H1 (cell line): ENCODE results near the gene EGLN2. TPM values are rescaled to one million over a fixed set of nuclear protein-coding genes. Genes with fewer than 3 reads are reported as not detected.

Source experiments
- polyA plus RNA-seq, 7 experiments: library from polyadenylated mRNA; depleted of rRNA in 3 of 7; stranded (reverse) in 5 of 7; unstranded in 2 of 7; fragments of >200 nt in 5 of 7; fragments of 200-250 nt in 2 of 7; gene quantifications; 1 replicate in 5 of 7; 2 replicates in 1 of 7; 4 replicates in 1 of 7; pipeline versions ENCODE4 v1.2.1 to v1.2.3, GENCODE V29; 2011 to 2013; ENCODE audit warnings: missing spikeins in 2 of 7, mixed read lengths in 2 of 7
- total RNA-seq: library from RNA; stranded (reverse); fragmentation: NEBNext Ultra II Directional; extraction: Animal tissue kit (Norgen Biotek cat#: 25700); gene quantifications from 2 replicates; pipeline ENCODE4 v1.2.1, GENCODE V29; 2021

Gene EGLN2
- total and polyA plus RNA-seq, 2 of the 8 experiments (the other 6 are each of a cell fraction or from before 2014, with no cell fraction given) = 86.9 to 103 TPM

Other genes with a start within 250 kb of the EGLN2 start
- gene SHKBP1, start 222.3 kb upstream of the EGLN2 start, total RNA-seq = 72.8 and 74.6 TPM in 2 replicates
- gene SHKBP1, start 222.3 kb upstream of the EGLN2 start, polyA plus RNA-seq (2011; rRNA removed) = 98.8 and 158 TPM in 2 replicates
- 75.3 and 77.1 TPM in 2 replicates for gene LTBP4, start 197.8 kb upstream of the EGLN2 start, total RNA-seq
- gene LTBP4, start 197.8 kb upstream of the EGLN2 start, polyA plus RNA-seq (2011; rRNA removed) = 54.5 and 111 TPM in 2 replicates
- gene NUMBL, start 108.5 kb upstream of the EGLN2 start, total RNA-seq = 24.8 and 29.4 TPM in 2 replicates
- gene NUMBL, start 108.5 kb upstream of the EGLN2 start, polyA plus RNA-seq (2011; rRNA removed) = 13.5 and 20.0 TPM in 2 replicates
- 39.3 and 41.7 TPM in 2 replicates for gene COQ8B, start 82.3 kb upstream of the EGLN2 start, total RNA-seq
- 46.1 and 67.6 TPM in 2 replicates for gene COQ8B, start 82.3 kb upstream of the EGLN2 start, polyA plus RNA-seq (2011; rRNA removed)
- 8.9 and 9.5 TPM in 2 replicates for gene ITPKC, start 82.1 kb upstream of the EGLN2 start, total RNA-seq
- 5.2 and 7.8 TPM in 2 replicates for gene ITPKC, start 82.1 kb upstream of the EGLN2 start, polyA plus RNA-seq (2011; rRNA removed)
- 24.8 and 26.5 TPM in 2 replicates for gene ACTMAP, start 48.7 kb upstream of the EGLN2 start, total RNA-seq
- 24.1 and 30.3 TPM in 2 replicates for gene ACTMAP, start 48.7 kb upstream of the EGLN2 start, polyA plus RNA-seq (2011; rRNA removed)
- 201 and 220 TPM in 2 replicates for gene SNRPA, start 48.0 kb upstream of the EGLN2 start, total RNA-seq
- gene SNRPA, start 48.0 kb upstream of the EGLN2 start, polyA plus RNA-seq (2011; rRNA removed) = 202 and 283 TPM in 2 replicates
- not detected in 2 replicates for gene MIA, start 23.7 kb upstream of the EGLN2 start, total RNA-seq
- gene MIA, start 23.7 kb upstream of the EGLN2 start, polyA plus RNA-seq (2011; rRNA removed) = not detected in 2 replicates
- gene RAB4B, start 20.9 kb upstream of the EGLN2 start, total RNA-seq = 15.8 and 15.9 TPM in 2 replicates
- gene RAB4B, start 20.9 kb upstream of the EGLN2 start, polyA plus RNA-seq (2011; rRNA removed) = 28.6 and 42.1 TPM in 2 replicates
- not detected in 2 replicates for gene CYP2A6, start 51.3 kb downstream of the EGLN2 start, total RNA-seq
- gene CYP2A6, start 51.3 kb downstream of the EGLN2 start, polyA plus RNA-seq (2011; rRNA removed) = 0.33 and 0.46 TPM in 2 replicates
- gene CYP2A7, start 83.0 kb downstream of the EGLN2 start, total RNA-seq = 0.78 TPM in 1 of 2 replicates, not detected in the other
- 0.23 and 0.35 TPM in 2 replicates for gene CYP2A7, start 83.0 kb downstream of the EGLN2 start, polyA plus RNA-seq (2011; rRNA removed)
- gene CYP2B6, start 192.1 kb downstream of the EGLN2 start, total RNA-seq = 3.6 and 5.4 TPM in 2 replicates
- 1.2 and 2.8 TPM in 2 replicates for gene CYP2B6, start 192.1 kb downstream of the EGLN2 start, polyA plus RNA-seq (2011; rRNA removed)